GM12873 (cell line): ENCODE results near the gene SYDE1.

ENCODE experiments used
- TF ChIP-seq, protein P1 (sequence below): IDR thresholded peaks from 2 replicates; pipeline ENCODE4 v1.5.1; 2012; ENCODE audit warnings: low read depth, mild to moderate bottlenecking, moderate library complexity, low read length, control low read depth; ENCODE audit not compliant: insufficient read depth; ENCODE audit errors: missing control alignments

Gene SYDE1

DNA sequence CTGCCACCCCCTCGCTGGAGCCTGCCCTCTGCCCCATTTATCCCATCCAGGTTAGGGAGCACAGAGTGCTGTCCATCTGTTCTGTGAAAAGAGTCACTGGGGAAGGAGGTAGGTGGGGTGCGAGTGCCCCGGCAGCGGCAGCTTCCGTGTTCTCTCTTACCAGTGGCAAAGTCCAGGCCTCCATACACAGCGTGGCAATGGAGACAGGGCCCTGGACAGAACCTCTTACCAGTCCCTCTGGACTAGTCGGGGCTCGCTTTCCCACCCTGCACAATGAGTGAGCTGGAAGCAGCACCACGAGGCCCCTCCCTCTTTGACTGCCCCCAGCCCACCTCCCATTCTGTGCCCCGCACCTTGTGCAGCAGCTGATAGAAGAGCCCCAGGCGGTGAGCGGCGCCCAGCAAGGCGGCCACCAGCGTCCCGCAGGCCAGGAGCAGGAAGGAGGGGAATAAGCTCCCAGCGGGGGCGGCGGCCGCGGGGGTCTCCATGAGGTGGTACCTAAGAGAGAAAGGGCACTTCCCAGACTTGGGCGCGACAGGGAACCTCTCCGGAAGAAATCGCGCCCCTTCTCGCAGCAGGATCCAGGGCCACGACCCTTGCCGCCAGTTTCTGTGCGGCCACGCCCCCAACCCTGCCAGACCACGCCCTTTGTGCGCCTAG lies 17.5 kb downstream of the SYDE1 start:
- TF ChIP-seq, protein P1, sequence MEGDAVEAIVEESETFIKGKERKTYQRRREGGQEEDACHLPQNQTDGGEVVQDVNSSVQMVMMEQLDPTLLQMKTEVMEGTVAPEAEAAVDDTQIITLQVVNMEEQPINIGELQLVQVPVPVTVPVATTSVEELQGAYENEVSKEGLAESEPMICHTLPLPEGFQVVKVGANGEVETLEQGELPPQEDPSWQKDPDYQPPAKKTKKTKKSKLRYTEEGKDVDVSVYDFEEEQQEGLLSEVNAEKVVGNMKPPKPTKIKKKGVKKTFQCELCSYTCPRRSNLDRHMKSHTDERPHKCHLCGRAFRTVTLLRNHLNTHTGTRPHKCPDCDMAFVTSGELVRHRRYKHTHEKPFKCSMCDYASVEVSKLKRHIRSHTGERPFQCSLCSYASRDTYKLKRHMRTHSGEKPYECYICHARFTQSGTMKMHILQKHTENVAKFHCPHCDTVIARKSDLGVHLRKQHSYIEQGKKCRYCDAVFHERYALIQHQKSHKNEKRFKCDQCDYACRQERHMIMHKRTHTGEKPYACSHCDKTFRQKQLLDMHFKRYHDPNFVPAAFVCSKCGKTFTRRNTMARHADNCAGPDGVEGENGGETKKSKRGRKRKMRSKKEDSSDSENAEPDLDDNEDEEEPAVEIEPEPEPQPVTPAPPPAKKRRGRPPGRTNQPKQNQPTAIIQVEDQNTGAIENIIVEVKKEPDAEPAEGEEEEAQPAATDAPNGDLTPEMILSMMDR, result no peak

DNA sequence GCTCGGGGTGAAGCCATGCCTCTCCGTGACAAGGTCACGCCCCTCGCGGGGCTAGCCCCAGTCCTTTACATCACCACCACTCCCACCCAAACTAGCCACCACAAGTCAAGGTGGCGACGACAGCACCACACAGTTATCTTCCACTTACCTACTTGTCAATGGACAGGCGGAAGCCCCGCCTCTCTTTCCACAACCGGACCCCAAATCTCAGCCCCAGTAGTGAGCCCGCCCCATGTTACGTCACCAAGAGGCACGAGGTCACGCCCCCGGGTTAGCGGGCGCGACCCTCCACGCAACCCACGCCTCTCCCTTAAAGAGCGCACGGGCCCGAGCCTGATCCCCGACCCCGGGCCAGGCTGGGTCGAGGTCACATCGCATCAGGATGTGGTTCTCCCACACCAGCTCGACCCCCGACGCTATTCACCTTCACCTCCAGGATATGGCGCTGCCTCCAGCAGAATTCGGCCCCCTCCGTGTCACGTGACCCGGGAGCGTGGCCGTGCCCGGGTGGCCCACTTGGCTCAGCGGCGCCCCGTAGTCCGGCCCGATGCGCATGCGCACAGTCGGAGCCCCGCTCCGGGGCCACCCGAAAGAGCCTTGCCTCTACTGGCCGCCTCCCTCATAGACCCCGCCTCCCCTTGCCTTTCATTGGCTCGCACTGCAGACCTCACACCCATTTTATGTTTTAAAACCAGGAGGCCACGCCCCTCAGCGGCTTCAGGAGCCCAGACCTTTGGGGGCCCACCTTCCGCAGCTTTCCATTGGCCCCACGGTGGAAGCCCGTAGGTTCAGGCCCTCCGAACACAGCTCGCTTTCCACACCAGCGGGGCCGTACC lies 18.2 kb downstream of the SYDE1 start:
- TF ChIP-seq, protein P1, result no peak

DNA sequence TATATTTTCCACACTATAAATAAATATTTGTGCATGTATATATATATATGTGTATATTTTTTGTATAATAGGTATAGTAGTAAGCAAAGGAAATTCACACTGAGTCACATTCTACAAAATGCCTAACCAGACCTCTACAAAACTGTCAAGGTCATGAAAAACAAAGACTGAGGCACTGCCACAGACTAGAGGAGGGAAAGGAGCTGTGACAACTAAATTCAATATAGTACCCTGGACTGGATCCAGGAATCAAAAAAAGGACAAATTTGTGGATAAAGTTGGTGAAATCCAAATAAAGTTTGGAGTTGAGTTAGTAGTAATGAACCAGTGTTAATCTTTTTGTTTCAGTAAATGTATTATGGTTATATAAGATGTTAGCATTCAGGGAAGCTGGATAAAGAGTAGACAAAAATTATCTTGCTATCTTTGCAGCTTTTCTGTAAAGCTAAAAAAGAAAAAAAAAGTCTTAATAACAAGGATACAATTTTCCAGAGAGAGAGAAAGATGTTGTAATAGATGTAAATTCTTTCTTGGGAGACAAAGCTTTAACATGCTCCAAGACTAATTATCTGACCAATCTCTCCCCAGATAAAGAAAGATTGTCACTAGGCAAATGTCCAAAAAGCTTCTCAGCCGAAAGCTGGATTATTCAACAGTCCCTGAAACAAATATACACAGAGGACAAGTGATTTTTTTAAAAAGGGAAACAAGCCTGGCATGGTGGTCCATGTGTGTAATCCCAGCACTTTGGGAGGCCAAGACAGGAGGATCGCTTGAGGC lies 19.1 kb downstream of the SYDE1 start:
- TF ChIP-seq, protein P1, result no peak

DNA sequence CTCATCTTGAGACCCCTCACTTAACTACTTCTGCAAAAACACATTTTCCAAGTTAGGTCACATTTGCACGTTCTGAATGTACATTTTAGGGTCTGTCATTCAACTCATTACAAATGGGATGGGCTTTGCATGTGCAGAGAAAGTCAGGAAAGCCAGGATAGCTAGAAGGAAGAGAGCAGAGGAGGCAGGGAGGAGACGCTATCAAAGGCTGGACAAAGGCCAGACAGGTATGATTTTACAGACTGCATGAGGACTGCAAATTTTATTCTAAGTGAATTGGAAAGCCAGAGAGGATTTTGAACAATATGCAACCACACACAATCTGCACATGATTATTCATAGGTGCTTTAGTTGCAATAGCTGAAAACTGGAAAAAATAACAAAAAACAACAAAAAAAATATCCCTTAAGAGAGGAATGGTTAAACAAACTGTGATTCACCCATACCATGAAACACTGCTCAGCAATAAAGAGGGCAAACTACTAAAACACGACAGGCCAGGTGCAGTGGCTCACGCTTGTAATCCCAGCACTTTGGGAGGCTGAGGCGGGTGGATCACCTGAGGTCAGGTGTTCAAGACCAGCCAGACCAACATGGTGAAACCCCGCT lies 21.1 kb downstream of the SYDE1 start:
- TF ChIP-seq, protein P1, result no peak

DNA sequence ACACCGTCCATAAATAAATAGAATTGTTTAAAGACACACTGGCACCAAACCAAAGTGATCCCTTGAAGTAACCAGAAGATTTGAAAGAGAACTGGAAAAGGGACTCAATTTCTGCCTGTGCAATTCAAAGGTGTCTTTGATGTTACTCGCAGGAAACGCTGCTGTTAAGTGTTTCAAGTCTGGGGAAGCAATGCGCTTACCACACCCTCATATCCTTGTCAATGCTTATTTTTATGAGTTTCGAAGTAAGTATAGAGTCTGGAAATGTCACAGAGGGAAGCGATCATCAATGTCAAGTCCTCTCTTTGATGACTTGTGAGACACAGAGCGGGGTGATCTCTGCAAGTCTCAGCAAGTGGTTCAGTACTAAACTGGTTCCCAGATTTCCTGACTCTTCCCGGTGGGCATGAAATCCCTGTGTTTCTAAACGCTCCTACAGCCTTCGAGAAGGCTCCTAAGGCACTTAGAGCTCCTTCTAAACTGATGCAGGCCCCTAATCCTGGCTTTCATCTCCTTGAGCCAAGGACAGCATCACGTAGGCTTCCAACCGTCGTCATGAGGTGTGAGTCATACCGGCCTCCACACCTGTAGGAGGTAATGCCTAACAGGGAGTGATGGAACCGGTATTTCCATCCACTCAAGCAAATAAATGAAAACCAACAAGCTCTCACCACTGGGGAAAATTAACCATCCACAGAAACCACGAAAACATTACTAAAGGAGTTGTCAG lies 22.8 kb downstream of the SYDE1 start:
- TF ChIP-seq, protein P1, result no peak

DNA sequence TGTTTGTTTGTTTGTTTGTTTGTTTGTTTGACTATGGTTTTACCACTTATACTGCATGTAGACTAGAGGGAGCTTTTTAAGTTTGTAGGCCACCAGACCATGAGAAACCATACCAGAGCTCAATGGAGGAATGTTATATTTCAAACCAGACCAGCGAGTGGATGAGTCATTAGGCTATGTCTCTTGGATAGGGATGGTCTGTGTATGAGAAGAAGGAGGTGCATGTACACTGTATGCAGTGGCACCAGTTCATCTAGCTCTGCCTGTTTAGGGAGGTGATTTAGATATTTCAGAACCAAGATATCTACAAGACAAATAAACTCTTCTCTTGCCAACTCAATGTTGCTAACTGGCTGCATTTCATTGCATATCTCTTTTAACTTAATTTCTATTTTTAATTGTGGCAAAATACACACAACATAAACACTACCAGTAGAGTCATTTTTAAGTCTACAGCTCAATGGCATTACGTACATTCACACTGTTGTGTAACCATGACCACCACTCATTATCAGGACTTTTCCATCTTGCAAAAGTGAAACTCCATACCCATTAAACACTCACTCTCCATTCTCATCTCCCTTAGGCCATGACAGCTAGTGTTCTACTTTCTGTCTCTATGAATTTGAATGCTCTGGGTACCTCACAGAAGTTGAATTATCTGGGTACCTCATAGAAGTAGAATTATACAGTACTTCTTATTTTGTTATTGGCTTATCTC lies 29.2 kb downstream of the SYDE1 start:
- TF ChIP-seq, protein P1, result no peak
